DMS153 treated with DMSO at 0.1 percent for 48 hours (cell line): ENCODE results near the gene TSC2.
"Not testable (repeated sequence)": the region's sequence is repeated elsewhere in the genome, so short reads cannot be mapped to it uniquely, and the experiment has no call there.

Experiments
- DNase-seq: peaks from one replicate; lab custom pipeline; 2025; ENCODE audit not compliant: unreplicated experiment; lab: John Stamatoyannopoulos, UW

The TSC2 gene

GRCh38 chr16:2117960-2118722 lies 70.4 kb downstream of the TSC2 start:
- DNase-seq = not testable (repeated sequence)

GRCh38 chr16:2121325-2121724 lies 73.5 kb downstream of the TSC2 start:
- DNase-seq = not testable (repeated sequence)

GRCh38 chr16:2121853-2122252 lies 74.1 kb downstream of the TSC2 start:
- DNase-seq = no peak

- no peak for DNase-seq
Measured at GRCh38 chr16:2122429-2122828, 74.6 kb downstream of the TSC2 start.

GRCh38 chr16:2122934-2123683 lies 75.3 kb downstream of the TSC2 start:
- not testable (repeated sequence) for DNase-seq

- DNase-seq = not testable (repeated sequence)
Measured at GRCh38 chr16:2123706-2124376, 76.1 kb downstream of the TSC2 start.

GRCh38 chr16:2124377-2124693 lies 76.5 kb downstream of the TSC2 start:
- DNase-seq = not testable (repeated sequence)

- peak; percentile 39 for DNase-seq
Measured at GRCh38 chr16:2124694-2125444, 77.1 kb downstream of the TSC2 start.

- DNase-seq = not testable (repeated sequence)
Measured at GRCh38 chr16:2125609-2126008, 77.8 kb downstream of the TSC2 start.

GRCh38 chr16:2126161-2126743 lies 78.5 kb downstream of the TSC2 start:
- DNase-seq = not testable (repeated sequence)

GRCh38 chr16:2126928-2127556 lies 79.3 kb downstream of the TSC2 start:
- DNase-seq = not testable (repeated sequence)

- DNase-seq = peak; percentile 14
Measured at GRCh38 chr16:2127630-2128280, 80.0 kb downstream of the TSC2 start.

GRCh38 chr16:2129251-2129650 lies 81.5 kb downstream of the TSC2 start:
- not testable (repeated sequence) for DNase-seq

GRCh38 chr16:2129890-2130447 lies 82.2 kb downstream of the TSC2 start:
- DNase-seq = not testable (repeated sequence)

- DNase-seq = not testable (repeated sequence)
Measured at GRCh38 chr16:2133797-2134196, 86.0 kb downstream of the TSC2 start.

GRCh38 chr16:2135071-2135470 lies 87.3 kb downstream of the TSC2 start:
- DNase-seq = not testable (repeated sequence)

GRCh38 chr16:2135770-2136490 lies 88.1 kb downstream of the TSC2 start, which contains the start of gene PKD1:
Gene PKD1, minus strand, starts transcription at chr16:2135898. Its CDS starts 209 bp downstream, at chr16:2135689.
- DNase-seq = peak; percentile 67
